BJ (cell line): Measurements from ENCODE around the gene MYH11. TPM values are rescaled to one million over a fixed set of nuclear protein-coding genes. Genes with fewer than 3 reads are reported as not detected.
"Not testable (repeated sequence)": the region's sequence is repeated elsewhere in the genome, so short reads cannot be mapped to it uniquely, and the experiment has no call there.

Experiments
- CTCF ChIA-PET: fragments of 350-600 bp; formaldehyde crosslinking; extraction: SDS; loops from one replicate; lab custom pipeline; 2021; ENCODE audit warnings: antibody characterized with exemption, inconsistent platforms; lab: Yijun Ruan, JAX
- POLR2A ChIA-PET: fragments of 300-600 bp; sonication (Branson Sonifier 250); formaldehyde crosslinking; extraction: SDS; loops from one replicate; lab custom pipeline; 2021; ENCODE audit warnings: antibody characterized with exemption; lab: Charles Lee
- DNase-seq: peaks from one replicate; pipeline ENCODE4 v3.0.0-alpha.2; 2011; ENCODE audit warnings: low read depth
- H3K27me3 ChIP-seq: 2 replicates; pipeline ENCODE4 v1.6.0; 2011; ENCODE audit warnings: low read length; ENCODE audit not compliant: control insufficient read depth, insufficient read depth
- H3K36me3 ChIP-seq: 2 replicates; pipeline ENCODE4 v1.5.1; 2011; ENCODE audit warnings: low read length; ENCODE audit not compliant: control insufficient read depth, insufficient read depth
- H3K4me3 ChIP-seq: 2 replicates; pipeline ENCODE4 v1.5.1; 2011; ENCODE audit warnings: low read depth, mild to moderate bottlenecking, control low read depth, low read length
- CTCF ChIP-seq: IDR thresholded peaks from 2 replicates; pipeline ENCODE4 v1.5.1; 2011; ENCODE audit warnings: low read depth, mild to moderate bottlenecking, control low read depth, inconsistent platforms, low read length, moderate library complexity; ENCODE audit not compliant: insufficient read depth
- polyA plus RNA-seq: library from polyadenylated mRNA; depleted of rRNA; stranded (reverse); fragments of >200 nt; gene quantifications from 2 replicates; pipeline ENCODE4 v1.2.3, GENCODE V29; 2011

Gene MYH11
- polyA plus RNA-seq, 1 experiment: 0.27 TPM

GRCh38 chr16:15817446-15817845, 39.4 kb downstream of the MYH11 start:
- no peak for TF ChIP-seq CTCF
- H3K4me3 ChIP-seq: no peak overlapping the region
- H3K27me3 ChIP-seq: peaks cover 10% of the 10 kb centered on the region
- CTCF ChIA-PET: interaction anchor here (0.8 to 1.7 kb wide), 3 partner anchors 35 to 52 kb away, joined by 5 to 8 read pairs (median 6); no protein-coding TSS in a partner anchor
- POLR2A ChIA-PET: no interaction called here
- DNase-seq: no peak
- H3K36me3 ChIP-seq: no peaks in the 10 kb centered on the region

DNA sequence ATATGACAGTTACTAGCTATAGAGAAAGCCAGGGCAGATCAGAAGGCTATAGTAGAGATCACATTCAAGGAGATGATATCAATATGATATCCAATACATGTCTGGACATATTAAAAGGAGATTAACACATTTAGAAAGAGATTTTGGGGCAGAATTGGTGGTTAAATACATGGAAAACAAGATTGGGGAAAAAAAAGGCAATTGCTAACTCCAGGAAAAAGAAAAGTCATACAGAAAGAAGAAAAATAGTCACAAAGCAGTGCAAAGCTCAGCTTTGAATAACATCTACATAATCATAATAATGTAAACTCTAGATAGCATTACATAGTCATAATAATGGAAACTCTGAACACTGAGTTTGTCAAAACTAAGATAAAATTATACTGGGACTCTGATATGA, 40.6 kb downstream of the MYH11 start:
- Histone ChIP-seq H3K4me3 (no peak overlapping the region), H3K27me3 (peaks cover 10% of the 10 kb centered on the region), H3K36me3 (no peaks in the 10 kb centered on the region)
- ChIA-PET POLR2A (no interaction called here), CTCF (interaction anchor here (1.6 kb wide), 1 partner anchor 50 kb away, joined by 5 read pairs; no protein-coding TSS in a partner anchor)
- TF ChIP-seq CTCF: no peak
- DNase-seq: no peak

DNA sequence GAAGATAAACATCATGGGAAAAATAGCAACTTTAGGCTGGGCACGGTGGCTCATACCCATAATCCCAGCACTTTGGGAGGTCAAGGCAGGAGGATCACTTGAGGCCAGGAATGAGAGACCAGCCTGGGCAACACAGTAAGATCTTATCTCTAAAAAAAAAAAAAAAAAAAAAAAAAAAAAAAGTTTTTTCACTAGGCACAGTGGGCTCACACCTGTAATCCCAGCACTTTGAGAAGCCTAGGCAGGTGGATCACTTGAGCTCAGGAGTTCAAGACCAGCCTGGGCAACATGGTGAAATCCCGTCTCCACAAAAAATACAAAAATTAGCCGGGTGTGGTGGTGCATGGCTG, 44.5 kb downstream of the MYH11 start:
- DNase-seq, H3K36me3 ChIP-seq, H3K4me3 ChIP-seq, POLR2A ChIA-PET: not testable (repeated sequence)
- H3K27me3 ChIP-seq: peaks cover 15% of the 10 kb centered on the region; the same call in 1 of the 2 replicates
- CTCF ChIA-PET: interaction anchor here (0.6 to 10.1 kb wide), 5 partner anchors 11 to 791 kb away, joined by 3 to 76 read pairs (median 5); no protein-coding TSS in a partner anchor

DNA sequence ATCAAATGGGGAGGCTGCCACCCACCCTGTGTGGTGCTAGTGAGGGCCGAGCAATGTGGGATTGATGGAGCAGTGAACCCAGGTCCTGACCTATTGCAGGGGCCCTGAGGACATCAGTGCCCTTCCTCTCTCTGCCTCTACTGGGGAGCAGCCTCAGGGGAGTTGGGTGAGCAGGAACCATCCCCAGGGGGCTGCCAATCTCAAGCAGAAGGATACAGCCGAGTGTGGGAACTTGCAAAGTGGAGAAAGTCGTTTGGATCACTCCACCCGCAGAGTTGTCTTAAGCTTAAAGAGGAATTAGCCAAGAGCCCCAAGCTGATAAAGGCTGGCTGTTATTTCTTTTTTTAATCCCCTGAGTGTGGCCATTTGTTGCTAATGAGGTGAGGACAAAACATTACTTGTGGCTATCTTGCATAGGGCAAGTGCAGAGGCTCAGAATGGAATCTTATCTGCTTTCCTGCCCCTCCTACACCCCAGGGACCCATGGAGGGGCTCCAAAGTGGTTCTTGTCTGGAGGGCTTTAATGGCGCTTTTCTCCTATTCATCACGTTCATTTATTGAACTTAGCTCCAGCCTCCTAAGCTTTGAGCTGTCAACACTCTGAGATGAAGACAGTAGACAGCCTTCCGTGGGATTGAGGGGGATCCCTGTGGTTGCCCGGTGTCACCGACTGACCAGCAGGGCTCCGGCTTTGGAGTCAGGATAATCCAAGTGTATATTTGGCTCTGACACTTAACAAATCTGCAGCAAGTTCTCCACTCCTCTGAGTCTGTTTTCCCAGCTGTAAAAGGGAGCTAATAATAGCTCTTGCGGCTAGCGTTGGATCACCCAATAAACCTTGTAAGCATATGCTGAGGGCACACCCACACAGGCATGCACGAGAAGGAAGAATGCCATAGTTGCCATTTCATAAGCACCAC, 45.1 kb downstream of the MYH11 start:
- POLR2A ChIA-PET: no interaction called here
- H3K4me3 ChIP-seq: no peak overlapping the region
- CTCF ChIA-PET: interaction anchor here (0.6 to 10.1 kb wide), 5 partner anchors 11 to 791 kb away, joined by 3 to 76 read pairs (median 4); no protein-coding TSS in a partner anchor
- 0 out of 2 replicates have a peak, but pooled peaks have one; percentile 35 for TF ChIP-seq CTCF
- peak; percentile 98 for DNase-seq
- H3K36me3 ChIP-seq: no peaks in the 10 kb centered on the region
- peaks cover 15% of the 10 kb centered on the region; the same call in 1 of the 2 replicates for H3K27me3 ChIP-seq

- TF ChIP-seq CTCF: no peak
- no peaks in the 10 kb centered on the region for H3K36me3 ChIP-seq
- H3K27me3 ChIP-seq: peaks cover 16% of the 10 kb centered on the region; the same call in 1 of the 2 replicates
- H3K4me3 ChIP-seq: no peak overlapping the region
- DNase-seq: no peak
- ChIA-PET CTCF (interaction anchor here (0.5 to 10.1 kb wide), 6 partner anchors 12 to 74 kb away, joined by 3 to 76 read pairs (median 4); no protein-coding TSS in a partner anchor), POLR2A (no interaction called here)
Measured at GRCh38 chr16:15810949-15811348, 45.9 kb downstream of the MYH11 start.
